Neural cell (in vitro differentiated cells): ENCODE results near the gene LCP1.

Source experiments
- CTCF ChIP-seq: fragments of 450-650 bp; IDR thresholded peaks from 2 replicates; pipeline ENCODE4 v1.5.1; 2014; ENCODE audit warnings: antibody characterized with exemption, mild to moderate bottlenecking, moderate library complexity; ENCODE audit not compliant: poor library complexity, severe bottlenecking
- EZH2 ChIP-seq: fragments of 200-600, 300-800 bp; shearing (Covaris generic), sonication (generic); IDR thresholded peaks from 2 replicates; pipeline ENCODE4 v1.6.1; 2014; ENCODE audit warnings: antibody characterized with exemption, low read length, borderline replicate concordance, mild to moderate bottlenecking; ENCODE audit not compliant: insufficient read depth, poor library complexity, severe bottlenecking
- POLR2AphosphoS5 ChIP-seq: IDR thresholded peaks from 2 replicates; pipeline ENCODE4 v1.6.1; 2012

- no peak for TF ChIP-seq CTCF
- no peak for TF ChIP-seq POLR2AphosphoS5
- no peak for TF ChIP-seq EZH2
Observed at GRCh38 chr13:46103037-46103436, 78.9 kb downstream of the LCP1 start.
